HG03558 (cell line): ENCODE data around the gene PACSIN2.
"Not testable (repeated sequence)": the region's sequence is repeated elsewhere in the genome, so short reads cannot be mapped to it uniquely, and the experiment has no call there.

Experiments
- ATAC-seq: cut with Tn5 transposase; IDR thresholded peaks from one replicate; pipeline ENCODE4 v1.9.1; 2021; ENCODE audit warnings: moderate number of reproducible peaks; ENCODE audit not compliant: unreplicated experiment; ENCODE audit errors: extremely low read depth

Gene PACSIN2

DNA sequence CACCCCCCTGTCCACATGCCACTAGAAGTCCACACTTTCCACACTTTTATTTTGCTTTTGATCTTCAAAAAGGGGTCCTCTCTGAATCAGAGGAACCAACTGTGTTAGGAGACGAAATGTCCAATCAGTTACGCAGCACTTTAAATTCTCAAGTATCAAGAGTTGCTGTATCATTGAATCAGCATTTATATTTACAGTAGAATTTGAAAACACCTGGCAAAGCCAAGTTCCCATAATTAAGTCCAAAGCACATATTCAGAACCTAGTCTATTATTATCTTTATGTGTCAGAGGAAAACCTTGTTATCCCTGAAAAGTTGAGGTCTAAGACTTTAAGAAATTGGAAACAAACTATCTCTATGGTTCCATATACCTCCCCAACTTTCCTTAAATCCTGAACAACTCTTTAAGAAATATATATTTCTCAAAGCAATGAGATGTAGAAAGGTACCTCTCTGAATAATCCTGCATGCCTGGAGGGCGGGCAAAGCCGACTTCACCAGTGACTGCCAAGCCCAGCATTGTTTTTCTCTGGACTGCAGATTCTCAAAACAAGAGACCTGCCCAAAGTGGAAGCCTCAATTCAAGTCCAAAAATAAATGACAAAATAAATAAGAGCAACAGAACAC lies 82.0 kb downstream of the PACSIN2 start:
- no peak for ATAC-seq

DNA sequence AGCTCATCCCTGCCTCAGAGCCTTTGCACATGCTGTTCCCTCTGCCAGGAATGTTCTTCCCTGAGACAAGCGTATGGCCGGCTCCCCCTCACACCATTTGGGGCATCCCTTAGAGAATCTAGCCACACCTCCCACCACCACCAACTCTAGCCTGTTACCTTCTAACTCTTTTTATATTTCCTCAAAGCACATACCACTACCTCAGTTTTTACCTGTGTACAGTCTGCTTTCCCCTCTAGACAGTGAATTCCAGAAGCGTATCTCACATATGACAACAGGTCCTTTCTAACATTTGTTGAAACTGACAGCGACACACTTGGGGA lies 82.8 kb downstream of the PACSIN2 start:
- no peak for ATAC-seq

DNA sequence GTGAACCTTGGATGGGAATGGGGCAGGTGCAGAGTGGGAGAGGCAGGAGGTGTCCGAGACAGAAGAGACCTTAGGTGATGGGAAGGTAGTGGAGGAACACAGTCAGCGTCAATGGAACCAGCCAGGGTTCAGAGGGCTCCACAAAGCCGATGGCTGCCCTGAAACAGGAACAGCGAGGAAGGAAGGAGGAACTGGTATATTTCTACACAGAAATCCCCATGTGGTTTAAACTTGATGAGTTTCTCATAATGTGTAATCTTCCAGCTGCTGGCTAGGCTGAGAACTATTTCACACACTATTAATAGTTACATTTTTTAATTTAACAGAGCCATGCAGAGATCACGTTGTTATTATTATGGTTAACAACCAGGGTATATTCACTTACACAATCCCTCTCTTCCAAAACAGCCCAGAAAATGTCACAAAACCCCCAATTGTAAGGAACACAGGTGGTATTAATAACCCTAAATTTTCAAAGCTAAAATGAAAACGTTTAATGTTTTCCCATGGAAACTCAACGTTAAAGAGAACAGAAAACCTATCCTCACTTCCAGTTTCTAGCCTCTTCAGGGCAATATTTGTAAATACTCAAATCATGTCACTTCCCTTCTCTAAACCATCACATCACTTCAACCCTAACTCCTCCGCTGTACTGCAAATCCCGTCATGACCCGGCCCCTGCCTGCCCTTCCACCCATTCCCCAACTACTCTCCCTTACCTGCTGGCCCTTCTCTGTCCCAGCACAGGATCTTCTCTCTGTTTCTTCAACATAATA lies 83.3 kb downstream of the PACSIN2 start:
- ATAC-seq = no peak

DNA sequence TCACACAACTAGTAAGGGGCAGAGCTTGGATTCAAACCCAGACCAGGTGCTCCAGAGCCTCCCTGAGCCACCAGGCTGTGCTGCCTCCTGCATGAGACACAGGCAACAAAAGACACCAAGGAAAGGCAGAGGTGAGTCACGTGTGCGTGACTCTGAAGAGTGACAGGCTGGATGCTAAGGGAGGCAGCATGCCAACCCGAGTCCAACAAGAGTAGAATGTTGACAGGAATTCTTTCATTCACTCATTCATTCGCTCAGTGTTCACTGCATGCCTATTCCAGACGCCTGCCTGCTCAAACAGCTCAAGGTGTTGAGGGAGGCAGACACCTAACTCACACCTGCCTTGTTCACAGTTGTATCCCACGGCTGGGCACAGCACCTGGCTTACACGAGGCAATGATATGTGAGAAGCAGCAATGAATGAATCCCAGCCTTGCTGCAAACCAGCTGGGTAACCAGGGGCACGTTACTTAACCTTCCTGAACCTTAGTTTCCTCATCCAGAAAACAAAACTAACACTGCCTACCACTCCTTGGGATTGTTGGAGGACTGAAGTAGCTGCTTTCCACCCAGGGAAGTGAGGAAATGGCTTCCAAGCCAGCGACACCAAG lies 84.0 kb downstream of the PACSIN2 start:
- ATAC-seq = no peak

DNA sequence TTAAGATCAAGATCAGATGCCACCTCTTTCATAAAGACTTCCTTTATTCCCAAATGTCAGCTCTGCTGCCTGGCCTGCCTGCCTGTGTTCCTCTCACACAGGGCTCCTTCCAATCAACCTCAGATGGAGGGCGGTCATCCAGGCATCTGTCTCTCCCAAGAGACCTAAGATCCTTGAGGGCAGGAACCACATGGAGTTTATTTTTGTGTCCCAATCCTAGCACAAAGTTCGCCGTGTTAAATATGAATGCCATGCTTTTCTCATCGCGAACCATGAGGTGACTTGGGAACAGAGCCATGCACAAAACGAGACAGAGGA lies 85.2 kb downstream of the PACSIN2 start:
- no peak for ATAC-seq

DNA sequence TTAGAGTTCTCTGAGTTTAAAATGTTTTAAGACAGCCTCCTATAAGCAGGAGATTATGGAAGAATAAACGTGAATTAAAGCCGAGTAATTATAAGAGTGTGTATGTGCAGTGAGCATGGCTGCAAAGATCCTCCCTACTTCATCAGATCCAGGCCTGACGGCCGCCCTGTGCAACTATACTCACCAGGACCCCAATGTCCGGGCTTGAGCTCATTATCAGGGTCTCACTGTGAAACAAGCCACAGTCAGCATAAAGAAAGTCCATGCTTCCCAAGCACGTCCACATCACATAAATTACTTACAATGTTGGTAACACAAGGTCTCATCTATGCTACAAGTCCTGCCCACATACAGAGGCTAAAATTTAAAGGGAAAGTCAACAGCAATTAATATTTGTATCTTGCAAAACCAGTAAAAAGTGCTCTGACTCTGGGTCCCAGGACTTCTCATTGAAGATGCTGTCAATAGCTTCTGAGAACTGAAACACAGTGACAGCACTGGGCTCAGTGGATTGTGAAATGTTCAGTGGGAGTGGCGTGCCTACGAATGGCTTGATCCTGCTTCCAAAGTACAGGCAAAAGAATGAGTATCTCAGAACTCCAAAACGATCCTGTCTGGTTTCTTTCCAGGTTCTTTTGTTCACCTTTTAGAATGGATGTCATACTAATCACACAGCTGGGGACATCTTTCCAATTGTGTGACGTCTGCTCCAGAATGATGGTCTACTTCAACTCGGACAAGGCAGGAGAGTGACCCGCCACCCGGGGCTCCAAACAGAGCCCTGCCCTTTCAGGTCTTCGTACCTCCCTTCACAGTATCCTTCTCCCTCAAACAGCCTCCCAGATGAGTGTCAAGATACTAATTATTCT lies 85.7 kb downstream of the PACSIN2 start:
- ATAC-seq = no peak

DNA sequence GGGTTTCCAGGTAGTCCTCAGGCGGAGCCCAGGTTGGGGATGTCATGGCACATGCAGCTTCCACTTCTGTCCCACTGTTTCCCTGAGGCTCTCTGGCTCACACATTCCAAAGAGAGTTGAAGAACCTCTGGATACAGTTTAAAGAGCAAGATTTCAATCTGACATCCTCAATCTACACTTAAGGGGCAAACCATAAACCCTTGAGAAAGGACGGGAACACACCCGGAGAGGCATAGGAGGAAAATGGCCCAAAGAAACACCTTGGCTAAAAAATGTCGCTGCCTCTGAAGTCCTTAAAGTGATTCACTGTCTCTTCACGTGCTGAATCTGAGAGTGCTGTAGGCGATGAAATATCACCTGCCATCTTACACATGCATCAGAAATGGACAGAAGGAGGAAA lies 87.0 kb downstream of the PACSIN2 start:
- ATAC-seq = no peak

DNA sequence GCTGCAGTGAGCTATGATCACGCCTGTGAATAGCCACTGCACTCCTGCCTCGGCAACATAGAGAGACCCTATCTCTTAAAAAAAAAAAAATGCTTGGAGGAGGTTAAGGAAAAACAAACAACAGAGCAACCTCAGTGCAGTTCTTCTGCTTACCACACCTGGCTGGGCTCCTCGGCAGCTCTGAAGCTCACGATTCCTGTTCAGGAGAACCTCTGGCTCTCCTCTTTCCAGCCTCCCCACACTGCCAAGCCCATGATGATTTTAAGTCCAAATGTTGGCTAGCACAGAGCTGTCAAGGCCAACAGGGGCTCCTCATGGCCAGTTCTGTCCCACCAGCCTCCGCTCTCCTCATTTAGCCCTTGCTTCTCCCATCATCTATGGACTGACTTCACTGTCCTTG lies 88.2 kb downstream of the PACSIN2 start:
- ATAC-seq = no peak

DNA sequence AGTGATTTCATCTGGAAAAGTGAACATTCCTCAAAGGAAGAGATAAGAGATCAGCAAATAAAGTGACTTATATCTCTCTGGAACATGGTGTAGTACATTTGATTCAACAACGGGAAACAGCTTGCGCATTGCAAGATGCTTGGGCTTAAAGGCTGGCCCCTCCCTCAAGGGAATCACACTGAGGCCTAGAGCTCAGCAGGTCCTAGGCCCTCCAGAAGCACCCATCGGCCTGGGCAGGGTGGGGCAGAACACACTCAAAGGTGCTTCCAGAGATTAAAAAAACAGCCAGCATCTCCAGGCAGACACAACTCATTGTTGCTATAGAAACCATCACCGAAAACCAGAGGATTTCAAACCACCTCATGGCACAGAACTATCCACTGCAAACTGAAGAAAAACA lies 88.8 kb downstream of the PACSIN2 start:
- ATAC-seq = no peak

DNA sequence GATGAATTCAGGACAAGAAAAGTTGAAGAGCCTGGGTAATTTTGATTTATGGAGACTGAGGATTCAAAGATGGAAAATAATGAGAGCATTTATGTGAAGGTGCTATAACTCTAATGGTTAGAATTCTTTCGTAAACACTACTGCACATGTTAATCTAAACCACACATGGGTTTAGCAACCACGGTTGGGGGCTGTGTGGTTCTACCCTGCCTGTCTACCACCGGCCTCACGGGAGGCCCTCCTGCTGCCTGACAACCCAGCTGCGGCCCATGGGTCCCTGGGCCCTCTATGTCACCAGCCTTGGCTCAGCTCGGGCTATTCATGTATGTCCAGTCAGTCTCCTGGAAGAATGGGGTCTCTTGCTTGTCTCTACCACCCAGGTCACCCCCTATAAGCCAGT lies 89.4 kb downstream of the PACSIN2 start:
- ATAC-seq = no peak

DNA sequence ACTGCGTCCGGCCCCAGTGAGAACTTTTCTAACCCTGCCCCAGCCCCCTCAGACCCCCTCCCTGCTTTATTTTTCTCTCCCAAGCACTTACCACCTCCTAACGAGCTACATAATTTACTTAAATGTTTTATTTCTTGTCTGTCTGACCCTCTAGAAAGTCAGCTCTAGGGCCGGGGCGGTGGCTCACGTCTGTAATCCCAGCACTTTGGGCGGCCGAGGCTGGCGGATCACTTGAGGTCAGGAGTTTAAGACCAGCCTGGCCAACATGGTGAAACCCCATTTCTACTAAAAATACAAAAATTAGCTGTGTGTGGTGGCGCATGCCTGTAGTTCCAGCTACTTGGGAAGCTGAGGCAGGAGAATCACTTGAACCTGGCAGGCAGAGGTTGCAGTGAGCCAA lies 89.9 kb downstream of the PACSIN2 start:
- ATAC-seq = not testable (repeated sequence)

DNA sequence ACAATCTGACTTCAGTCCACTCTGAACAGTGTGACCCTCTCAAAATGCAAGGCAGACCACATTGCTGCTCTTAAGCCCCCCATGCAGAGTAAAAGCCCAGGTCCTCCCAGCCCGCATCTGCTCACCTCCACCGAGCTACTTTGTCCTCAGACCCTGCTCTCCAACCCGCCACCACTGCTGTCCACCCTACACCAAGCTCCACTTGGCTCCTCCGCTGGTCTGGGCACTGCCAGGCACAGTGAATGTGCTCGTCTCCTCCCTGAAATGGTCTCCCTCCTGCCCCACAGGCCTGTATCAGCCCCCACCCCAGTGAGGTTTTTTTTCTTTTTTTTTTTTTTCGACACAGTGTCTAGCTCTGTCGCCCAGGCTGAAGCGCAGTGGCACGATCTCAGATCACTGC lies 90.5 kb downstream of the PACSIN2 start:
- no peak for ATAC-seq

DNA sequence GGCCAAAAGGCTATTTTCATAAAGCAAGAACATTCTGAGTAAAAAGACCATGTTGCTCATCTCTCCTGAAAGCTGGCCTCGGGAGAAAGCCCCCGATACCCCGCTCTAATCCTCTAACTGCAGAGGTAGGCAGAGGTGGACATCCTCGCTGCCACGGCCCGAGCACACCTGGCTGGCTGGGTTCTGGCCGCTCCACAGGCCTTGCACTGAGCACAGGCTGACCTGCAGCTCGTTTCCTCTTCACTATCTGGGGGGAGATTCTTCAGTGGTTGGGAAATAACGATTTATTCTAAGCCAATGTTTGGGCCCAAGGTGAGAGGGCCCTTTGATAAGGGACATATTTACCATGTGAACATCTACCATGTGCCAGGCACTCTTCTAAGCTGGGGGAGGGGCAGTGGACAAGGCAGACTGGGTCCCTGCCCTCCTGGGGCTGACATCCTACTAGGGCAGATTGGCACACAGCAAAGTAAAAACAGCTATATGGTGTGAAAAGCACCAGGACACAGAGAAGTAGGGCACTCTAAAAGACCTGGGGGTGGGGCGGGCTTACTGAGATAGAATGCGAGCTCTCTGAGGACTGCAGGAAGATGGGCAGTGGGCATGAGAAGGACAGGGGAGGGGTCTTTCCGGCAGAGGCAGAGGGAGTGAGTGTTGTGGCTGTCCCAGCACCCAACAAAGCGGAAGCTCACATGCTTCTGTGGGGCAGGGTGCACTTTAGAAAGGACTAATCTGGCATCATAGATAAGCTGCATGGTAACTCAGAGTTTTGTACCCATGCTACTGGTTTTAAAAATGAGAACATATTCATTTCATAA lies 92.4 kb downstream of the PACSIN2 start:
- no peak for ATAC-seq

DNA sequence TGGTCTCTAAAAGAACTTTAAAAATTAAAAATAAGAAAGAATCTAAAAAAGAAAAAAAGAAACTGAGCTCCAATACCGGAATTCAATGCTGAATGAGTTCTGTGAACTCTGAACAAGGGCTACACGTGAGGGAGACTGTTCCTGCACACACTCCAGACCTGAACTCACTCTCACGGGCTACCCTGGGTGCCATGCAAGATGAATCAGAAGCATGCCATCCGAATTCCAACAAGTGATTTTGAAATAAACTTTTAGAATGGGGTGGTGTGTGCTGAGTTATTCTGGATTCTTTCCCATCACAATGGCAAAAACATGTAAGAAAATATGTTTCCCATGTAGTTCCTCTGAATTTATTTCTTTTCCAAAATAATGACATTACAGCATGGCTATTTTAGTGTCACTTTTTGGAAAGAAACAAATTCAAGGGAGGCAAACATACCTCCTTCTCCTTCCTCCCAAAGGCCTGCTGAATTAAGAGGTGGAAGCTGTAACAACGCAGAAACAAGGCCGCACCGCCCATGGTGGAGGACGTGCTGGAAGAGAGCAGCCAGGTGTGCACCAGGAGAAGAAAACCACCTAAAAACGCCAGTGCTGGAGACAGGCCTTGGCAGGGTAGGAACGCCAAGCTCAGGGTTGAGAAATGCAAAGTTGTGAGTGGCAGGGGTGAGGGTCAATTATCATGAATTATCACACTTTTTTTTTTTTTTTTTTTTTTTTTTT lies 94.7 kb downstream of the PACSIN2 start:
- no peak for ATAC-seq

DNA sequence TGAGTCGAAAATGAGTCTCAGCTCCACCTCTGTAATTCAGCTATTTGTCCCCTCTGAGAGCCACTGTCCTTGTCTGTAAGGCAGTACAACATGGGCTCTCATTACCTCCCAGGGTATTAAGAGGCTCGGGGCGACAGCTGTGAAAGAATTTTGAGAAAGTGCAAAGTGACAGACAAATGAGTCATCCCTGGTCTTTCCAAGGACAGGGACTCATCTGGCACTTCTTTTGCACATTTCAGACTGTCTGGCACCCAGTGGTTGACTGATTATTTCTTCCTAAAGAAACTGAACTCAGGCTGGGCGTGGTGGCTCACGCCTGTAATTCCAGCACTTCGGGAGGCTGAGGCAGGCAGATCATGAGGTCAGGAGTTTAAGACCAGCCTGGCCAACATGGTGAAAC lies 95.8 kb downstream of the PACSIN2 start:
- ATAC-seq = no peak

DNA sequence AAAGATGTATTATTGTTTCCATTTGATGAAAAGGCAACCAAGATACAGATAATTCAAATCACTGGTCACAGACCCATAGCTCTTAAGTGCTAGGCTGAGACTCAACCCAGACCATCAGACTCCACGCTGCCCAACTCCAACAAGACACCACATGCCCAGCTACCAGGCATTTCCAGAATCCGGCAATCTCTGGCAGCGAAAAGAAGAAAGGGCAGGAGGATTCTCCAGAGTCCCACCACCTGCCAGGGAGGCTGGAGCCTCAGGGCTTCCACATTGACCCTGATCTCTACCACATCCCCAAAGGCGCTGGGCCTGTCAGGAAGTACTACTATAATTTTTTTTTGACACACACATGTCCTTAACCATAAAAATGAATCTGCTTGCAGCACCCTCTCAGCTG lies 96.4 kb downstream of the PACSIN2 start:
- no peak for ATAC-seq

DNA sequence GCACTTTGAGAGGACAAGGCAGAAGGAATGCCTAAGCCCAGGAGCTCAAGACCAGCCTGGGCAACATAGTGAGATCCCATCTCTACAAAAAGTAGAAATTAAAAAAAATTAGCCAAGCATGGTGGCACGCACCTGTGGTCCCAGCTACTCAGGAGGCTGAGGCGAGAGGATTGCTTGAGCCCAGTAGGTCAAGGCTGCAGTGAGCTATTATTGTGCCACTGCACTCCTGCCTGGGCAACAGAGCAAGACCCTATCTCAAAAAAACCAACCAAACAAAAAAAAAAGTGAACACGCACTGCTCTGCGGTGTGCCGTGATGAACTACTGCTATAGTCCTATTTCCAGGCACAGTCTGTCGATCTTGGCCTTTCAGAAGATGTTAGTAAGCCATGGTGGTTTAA lies 97.6 kb downstream of the PACSIN2 start:
- not testable (repeated sequence) for ATAC-seq

DNA sequence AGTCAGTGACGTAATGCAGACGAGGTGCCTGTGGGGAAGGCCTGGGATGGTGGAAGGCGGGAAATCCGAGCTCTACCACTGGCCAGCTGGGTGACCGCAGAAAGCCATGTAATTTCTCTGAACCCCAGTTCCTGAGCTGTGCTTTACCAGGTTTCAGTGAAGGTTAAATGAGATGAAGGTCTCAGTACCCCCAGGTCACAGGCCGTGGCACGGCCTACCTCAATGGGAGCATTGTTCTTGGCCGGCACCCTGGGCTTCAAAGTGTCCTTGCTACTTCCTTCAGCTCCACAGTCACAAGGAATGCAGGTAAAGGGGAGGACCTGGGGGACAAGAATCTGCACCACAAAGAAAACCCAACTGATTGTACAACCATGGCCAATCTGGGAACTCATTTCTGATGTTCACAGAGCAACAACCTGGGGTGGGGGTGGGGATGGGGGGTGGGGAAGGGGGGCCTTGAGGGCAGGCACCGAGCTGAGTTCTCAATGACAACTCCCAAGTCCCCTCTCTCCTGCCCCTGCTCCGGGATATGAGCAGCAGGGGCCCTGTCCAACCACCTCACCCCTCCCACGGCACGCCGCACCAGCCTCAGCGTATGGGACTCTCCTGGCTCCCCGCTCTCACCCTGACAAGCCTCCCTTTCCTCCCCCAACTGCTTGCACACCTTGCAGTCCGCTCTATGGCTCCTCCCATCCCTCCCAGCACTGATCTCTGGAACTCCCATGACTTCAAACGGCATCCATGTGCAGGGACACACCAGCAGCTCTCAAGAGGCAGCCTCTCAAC lies 98.8 kb downstream of the PACSIN2 start:
- ATAC-seq = no peak

DNA sequence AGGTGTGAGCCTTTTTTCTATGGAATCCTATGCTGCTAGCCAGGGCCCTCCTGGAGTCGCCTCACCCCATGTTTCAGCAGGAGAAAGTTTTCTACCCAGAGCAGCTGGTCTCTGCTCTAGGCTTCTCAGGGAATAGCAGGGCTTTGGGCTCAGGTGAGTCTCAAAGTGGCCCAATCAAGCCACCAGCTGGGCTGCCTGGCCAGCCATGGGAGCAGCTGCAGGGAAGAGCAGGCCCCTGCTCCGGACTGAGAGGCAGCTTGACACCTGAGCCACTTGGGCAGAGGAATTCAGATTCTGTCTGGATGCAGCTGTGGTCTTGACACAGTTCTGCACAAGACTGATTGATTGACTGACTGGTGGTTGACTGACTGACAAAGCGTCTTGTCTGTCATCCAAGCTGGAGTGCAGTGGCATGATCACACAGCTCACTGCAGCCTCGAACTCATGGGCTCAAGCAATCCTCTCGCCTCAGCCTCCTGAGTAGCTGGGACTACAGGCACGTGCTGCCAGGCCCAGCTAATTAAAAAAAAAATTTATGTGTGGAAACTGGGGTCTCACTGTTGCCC lies 100.4 kb downstream of the PACSIN2 start:
- no peak for ATAC-seq
